ENCODE measurements around the gene ZFP64. TPM values are rescaled to one million over a fixed set of nuclear protein-coding genes. Genes with fewer than 3 reads are reported as not detected.

ZFP64 gene
- total and polyA plus RNA-seq, 2 of the 4 experiments (the other 2 are of a cell fraction), result 14.3 to 17.1 TPM

DNA sequence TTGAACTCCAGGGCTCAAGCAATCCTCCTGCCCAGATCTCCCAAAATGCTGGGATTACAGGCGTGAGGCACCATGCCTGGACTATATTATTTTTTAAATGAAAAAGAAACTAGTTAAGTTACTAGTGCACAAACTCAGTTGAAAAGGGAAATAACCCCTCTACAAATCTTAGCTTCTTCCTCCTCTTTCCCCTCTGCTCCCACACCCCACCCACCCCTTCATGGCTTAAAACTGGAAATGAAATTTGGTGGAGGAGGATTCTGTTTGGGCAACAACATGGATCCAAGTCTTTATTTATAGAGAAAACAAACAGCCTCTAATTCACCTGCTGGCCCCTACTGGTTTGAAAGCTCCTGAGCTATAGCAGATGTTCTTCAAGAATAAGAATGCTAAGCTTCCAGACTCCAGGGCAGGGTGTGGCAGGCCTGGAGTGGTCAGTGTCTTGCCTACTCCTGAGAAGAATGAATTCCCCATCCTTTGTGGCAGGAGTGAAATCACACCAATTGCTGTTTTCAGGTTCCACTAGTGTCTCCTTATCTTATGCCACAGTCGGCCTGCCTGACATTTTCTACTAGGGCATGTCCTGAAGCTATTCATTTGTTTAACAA, 73.5 kb downstream of the ZFP64 start:
- ChIA-PET POLR2A (ENCODE audit: unreplicated experiment) (no interaction called here), CTCF (no interaction called here)
- Histone ChIP-seq H4K5ac (ENCODE audit: low read depth, low read length) (no peak overlapping the region), H4K20me1 (ENCODE audit: insufficient read depth, low read length) (no peaks in the 10 kb centered on the region), H3K18ac (ENCODE audit: low read depth, low read length) (no peak overlapping the region), H3K79me1 (ENCODE audit: low read depth in 1 of 2, low read length in 2 of 2) (no peaks in the 10 kb centered on the region), H2BK15ac (ENCODE audit: low read depth, low read length) (no peak overlapping the region), H3K56ac (ENCODE audit: extremely low read depth, insufficient read depth, low read length) (no peak overlapping the region), H3K9me1 (ENCODE audit: insufficient read depth, low read length) (no peaks in the 10 kb centered on the region), H3K27me3 (ENCODE audit: control insufficient read depth, insufficient read depth, low read length) (no peaks in the 10 kb centered on the region), H2AK5ac (ENCODE audit: low read depth, low read length) (no peak overlapping the region), H4K8ac (ENCODE audit: low read depth in 2 of 2, low read length in 2 of 2) (no peak overlapping the region), H3K9me3 (ENCODE audit: control insufficient read depth, insufficient read depth, low read length) (peaks cover 7% of the 10 kb centered on the region), H3K23ac (ENCODE audit: low read depth, low read length) (no peak overlapping the region), H2AFZ (replicated peaks; ENCODE audit: low read length, poor library complexity) (no peak overlapping the region), H2AK9ac (replicated peaks; ENCODE audit: low read depth, low read length, poor library complexity) (no peak overlapping the region), H3K36me3 (ENCODE audit: control insufficient read depth, insufficient read depth, low read length) (no peaks in the 10 kb centered on the region), H3K27ac (ENCODE audit: insufficient read depth, low read length) (no peak overlapping the region), H3K14ac (replicated peaks; ENCODE audit: low read depth, low read length) (no peak overlapping the region), H4K91ac (ENCODE audit: insufficient read depth, low read depth, low read length) (no peak overlapping the region), H2BK5ac (ENCODE audit: low read depth, low read length, poor library complexity, severe bottlenecking) (no peak overlapping the region), H2BK120ac (ENCODE audit: low read depth, low read length) (no peak overlapping the region), H2BK20ac (ENCODE audit: low read depth, low read length) (no peak overlapping the region), H3K4me3 (ENCODE audit: insufficient read depth, low read depth, low read length) (no peak overlapping the region), H3K4me2 (ENCODE audit: low read depth, low read length) (no peak overlapping the region), H3K4me1 (ENCODE audit: control insufficient read depth, insufficient read depth, low read length) (no peaks in the 10 kb centered on the region), H3K4ac (ENCODE audit: low read depth, low read length) (no peak overlapping the region), H3K9ac (ENCODE audit: low read depth, low read length) (no peak overlapping the region)
- no TSS peak for BruUV-seq (replicated peaks)
- DNase-seq (no peak), ATAC-seq (ENCODE audit: low read depth) (no peak)
- in situ Hi-C loops (cut with MboI; ENCODE audit: low sequenced_read_pairs) (no loop called here), dilution Hi-C loops (cut with HindIII; ENCODE audit: low sequenced_read_pairs, unreplicated experiment) (no loop called here), intact Hi-C loops (cut with micrococcal nuclease) (no loop called here)
- WGBS, 2 experiments (ENCODE audit: extremely low coverage in 2 of 2, insufficient read length in 1 of 2), result no CpG with 5 or more reads among the region's 2 CpGs
- TF ChIP-seq MXI1 (IDR thresholded peaks at IDR 0.05; ENCODE audit: borderline replicate concordance, low read depth, low read length) (no peak), BHLHE40 (IDR thresholded peaks at IDR 0.05; ENCODE audit: low read depth, low read length) (no peak), CEBPB (IDR thresholded peaks at IDR 0.05; ENCODE audit: low read depth, low read length) (no peak), POLR2A (IDR thresholded peaks at IDR 0.05; ENCODE audit: low read depth, low read length) (no peak), FOS (IDR thresholded peaks at IDR 0.05; ENCODE audit: low read depth, low read length) (no peak), CHD1 (IDR thresholded peaks at IDR 0.05; ENCODE audit: low read depth, low read length) (no peak), MAZ (IDR thresholded peaks at IDR 0.05; ENCODE audit: borderline replicate concordance, low read depth, low read length) (no peak), RCOR1 (IDR thresholded peaks at IDR 0.05; ENCODE audit: insufficient replicate concordance, low read length) (no peak), RFX5 (IDR thresholded peaks at IDR 0.05; ENCODE audit: low read depth, low read length) (no peak), MAFK (IDR thresholded peaks at IDR 0.05; ENCODE audit: low read depth, low read length) (no peak)
- TF ChIP-seq, protein P1, sequence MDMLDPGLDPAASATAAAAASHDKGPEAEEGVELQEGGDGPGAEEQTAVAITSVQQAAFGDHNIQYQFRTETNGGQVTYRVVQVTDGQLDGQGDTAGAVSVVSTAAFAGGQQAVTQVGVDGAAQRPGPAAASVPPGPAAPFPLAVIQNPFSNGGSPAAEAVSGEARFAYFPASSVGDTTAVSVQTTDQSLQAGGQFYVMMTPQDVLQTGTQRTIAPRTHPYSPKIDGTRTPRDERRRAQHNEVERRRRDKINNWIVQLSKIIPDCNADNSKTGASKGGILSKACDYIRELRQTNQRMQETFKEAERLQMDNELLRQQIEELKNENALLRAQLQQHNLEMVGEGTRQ (IDR thresholded peaks at IDR 0.05; ENCODE audit: low read depth, low read length), result no peak
- TF ChIP-seq, protein P2, sequence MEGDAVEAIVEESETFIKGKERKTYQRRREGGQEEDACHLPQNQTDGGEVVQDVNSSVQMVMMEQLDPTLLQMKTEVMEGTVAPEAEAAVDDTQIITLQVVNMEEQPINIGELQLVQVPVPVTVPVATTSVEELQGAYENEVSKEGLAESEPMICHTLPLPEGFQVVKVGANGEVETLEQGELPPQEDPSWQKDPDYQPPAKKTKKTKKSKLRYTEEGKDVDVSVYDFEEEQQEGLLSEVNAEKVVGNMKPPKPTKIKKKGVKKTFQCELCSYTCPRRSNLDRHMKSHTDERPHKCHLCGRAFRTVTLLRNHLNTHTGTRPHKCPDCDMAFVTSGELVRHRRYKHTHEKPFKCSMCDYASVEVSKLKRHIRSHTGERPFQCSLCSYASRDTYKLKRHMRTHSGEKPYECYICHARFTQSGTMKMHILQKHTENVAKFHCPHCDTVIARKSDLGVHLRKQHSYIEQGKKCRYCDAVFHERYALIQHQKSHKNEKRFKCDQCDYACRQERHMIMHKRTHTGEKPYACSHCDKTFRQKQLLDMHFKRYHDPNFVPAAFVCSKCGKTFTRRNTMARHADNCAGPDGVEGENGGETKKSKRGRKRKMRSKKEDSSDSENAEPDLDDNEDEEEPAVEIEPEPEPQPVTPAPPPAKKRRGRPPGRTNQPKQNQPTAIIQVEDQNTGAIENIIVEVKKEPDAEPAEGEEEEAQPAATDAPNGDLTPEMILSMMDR (conservative IDR thresholded peaks at IDR 0.05; ENCODE audit: low read depth, low read length), result no peak

All from IMR-90 (cell line).